WI38 (cell line): ENCODE data around the gene UPF1.

Experiments
- H3K4me3 ChIP-seq: 2 replicates; pipeline ENCODE4 v1.5.1; 2011; ENCODE audit warnings: low read depth, mild to moderate bottlenecking, control low read depth, low read length
- CTCF ChIP-seq: IDR thresholded peaks from 2 replicates; pipeline ENCODE4 v1.5.1; 2012; ENCODE audit warnings: low read depth, mild to moderate bottlenecking, control low read depth, low read length

The UPF1 gene

DNA sequence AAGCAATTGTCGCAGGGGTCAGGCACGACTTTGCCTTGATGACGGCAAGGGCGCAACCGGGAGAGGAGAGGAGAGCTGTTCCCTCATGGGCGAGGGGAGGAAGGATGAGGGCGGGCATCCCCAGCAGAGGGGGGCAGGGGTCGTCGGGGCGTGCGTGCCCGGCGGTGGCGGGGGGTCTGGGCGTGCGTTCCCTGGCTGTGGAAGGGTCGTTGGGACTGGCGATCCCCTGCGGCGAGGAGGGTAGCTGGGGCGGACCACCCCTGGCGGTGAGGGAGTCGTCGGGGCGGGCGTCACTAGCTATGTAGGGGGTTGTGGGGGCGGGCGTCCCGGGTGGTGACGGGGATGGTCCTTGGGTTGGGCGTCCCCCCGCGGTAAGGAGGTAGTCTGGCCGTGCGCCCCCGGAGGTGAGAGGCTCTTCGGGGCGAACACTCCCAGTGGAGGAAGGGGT, 42.3 kb upstream of the UPF1 start:
- H3K4me3 ChIP-seq: no peak overlapping the region
- no peak for TF ChIP-seq CTCF

DNA sequence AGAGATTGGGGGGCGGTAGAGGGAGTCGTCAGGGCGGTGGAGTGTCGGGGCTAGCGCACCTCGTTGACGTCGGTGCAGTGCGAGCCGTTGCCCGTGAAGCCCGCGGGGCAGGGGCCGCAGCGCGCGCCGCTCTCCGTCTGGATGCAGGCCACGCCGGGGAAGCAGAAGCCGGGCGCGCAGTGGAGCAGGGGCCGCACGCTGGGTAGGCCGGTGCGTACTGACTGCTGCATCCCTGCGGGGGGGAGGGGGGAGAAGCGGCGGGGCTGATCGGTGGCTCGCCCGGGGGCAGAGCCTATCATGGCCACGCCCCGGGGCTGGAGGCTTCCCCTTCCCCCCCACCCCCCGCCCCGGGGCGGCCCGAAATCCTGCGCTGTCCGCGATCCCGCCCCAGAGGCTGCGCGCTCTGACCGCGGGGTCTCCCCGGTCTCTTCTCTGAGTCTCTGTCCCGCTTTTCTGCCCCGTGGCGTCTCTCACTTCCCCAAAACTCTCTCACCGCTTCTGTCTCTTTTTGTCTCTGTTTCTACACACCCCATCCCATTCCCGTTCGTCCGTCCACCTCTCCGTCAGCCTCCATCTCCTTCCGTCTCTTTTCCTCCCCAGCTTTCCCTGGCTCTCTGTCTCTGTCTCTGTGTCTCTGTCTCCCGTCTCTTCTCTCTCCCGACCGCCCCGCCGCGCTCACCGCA, 41.7 kb upstream of the UPF1 start:
- no peak overlapping the region for H3K4me3 ChIP-seq
- no peak for TF ChIP-seq CTCF

GRCh38 chr19:18790566-18791314, 41.0 kb upstream of the UPF1 start, which contains the start of gene COMP:
TSS of gene COMP (minus strand) at chr19:18791305. CDS start at chr19:18791269, 36 bp downstream.
- H3K4me3 ChIP-seq: no peak within 1 kb of the TSS
- no peak for TF ChIP-seq CTCF

- H3K4me3 ChIP-seq: no peak overlapping the region
Measured at GRCh38 chr19:18791315-18791678, 40.5 kb upstream of the UPF1 start.

GRCh38 chr19:18792661-18793060, 39.1 kb upstream of the UPF1 start:
- no peak for TF ChIP-seq CTCF

More at GRCh38 chr19:18791315-18791678, 40.5 kb upstream of the UPF1 start:
- TF ChIP-seq CTCF: no peak

DNA sequence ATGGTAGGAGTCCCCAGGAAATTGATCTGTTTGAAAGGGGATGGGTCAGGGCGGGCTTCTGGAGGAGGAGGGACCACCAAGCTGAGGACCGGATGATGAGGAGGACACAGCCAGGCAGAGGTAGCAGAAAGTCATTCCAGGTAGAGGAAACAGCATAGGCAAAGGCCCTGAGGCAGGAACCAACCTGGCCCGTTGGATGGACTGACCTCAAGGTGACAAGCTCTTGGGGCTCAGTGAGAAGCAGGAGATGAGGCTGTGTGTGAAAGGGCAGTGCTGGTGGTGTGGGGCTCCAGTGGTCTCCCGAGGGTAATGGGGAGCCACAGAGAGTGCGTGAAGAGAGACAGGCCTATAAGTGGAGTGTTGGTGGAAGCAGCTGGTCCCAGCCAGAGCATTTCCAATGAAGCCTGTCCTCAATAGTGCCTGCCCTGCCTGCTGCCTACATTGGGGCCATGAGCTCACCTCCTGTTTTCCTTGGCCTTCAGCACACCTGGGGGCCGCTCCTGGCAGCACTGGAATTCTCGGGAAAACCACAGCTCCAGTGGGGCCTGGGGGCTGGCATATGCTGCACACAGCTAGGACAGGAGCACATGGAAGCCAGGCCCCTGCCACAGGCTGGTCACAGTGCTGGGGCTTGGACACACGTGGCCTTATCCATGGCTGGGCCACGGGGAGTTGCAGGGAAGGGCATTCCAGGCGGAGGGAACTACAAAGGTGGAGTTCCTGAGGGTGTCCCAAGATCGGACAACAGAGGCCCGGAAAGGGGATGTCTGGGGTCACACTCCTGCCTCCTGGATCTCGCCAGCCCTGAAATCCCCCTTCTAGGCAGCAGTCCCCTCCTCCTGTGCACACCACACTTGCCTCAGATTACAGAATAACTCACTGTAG, 38.4 kb upstream of the UPF1 start:
- no peak overlapping the region for H3K4me3 ChIP-seq
- TF ChIP-seq CTCF: no peak

More at GRCh38 chr19:18792661-18793060, 39.1 kb upstream of the UPF1 start:
- no peak overlapping the region for H3K4me3 ChIP-seq
